ENCODE data around the gene UFC1.

- TF ChIP-seq POLR2A (IDR thresholded peaks at IDR 0.05) = no peak
- TF ChIP-seq CTCF (IDR thresholded peaks at IDR 0.05) = no peak
Measured at GRCh38 chr1:161157867-161158266, 4.1 kb downstream of the UFC1 start.
